ENCODE results near the gene ZSWIM3.

GRCh38 chr20:45852326-45852725, 5.1 kb upstream of the ZSWIM3 start:
- TF ChIP-seq CTCF (IDR thresholded peaks at IDR 0.05; ENCODE audit: low read depth, low read length, poor library complexity, severe bottlenecking) (no peak), EZH2phosphoT487 (IDR thresholded peaks at IDR 0.05; ENCODE audit: borderline replicate concordance, low read length) (no peak)

Data from DOHH2 (cell line).